ENCODE results near the gene PKD1.
A peak's percentile ranks its signal among the peaks of the same experiment; 100 is the strongest.
"Not testable (repeated sequence)": the region's sequence is repeated elsewhere in the genome, so short reads cannot be mapped to it uniquely, and the experiment has no call there.

PKD1 gene

DNA sequence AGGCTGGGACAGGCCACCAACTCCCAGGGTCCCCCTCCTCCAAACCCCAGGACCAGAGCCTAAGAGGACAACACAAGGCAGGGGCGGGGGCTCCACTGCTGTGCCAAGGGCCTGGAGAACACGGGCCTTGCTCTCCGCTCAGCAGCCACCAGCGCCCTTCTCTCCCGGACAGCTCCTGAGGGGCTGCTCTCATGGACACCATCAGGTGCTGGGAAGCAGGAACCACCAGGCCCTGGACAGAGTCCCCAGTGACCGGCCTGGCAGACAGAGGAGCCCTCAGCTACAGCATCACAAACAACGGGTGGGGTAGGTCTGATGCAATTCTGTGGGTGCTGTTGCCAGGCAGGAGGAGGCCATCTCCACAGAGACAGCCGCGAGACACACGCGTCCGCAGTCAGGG is 1.9 kb downstream of the PKD1 start:
- DNase-seq; in situ Hi-C loops (cut with MboI; ENCODE audit: low pct_unique_long_range_greater_than_20kb, low sequenced_read_pairs): not testable (repeated sequence)

DNA sequence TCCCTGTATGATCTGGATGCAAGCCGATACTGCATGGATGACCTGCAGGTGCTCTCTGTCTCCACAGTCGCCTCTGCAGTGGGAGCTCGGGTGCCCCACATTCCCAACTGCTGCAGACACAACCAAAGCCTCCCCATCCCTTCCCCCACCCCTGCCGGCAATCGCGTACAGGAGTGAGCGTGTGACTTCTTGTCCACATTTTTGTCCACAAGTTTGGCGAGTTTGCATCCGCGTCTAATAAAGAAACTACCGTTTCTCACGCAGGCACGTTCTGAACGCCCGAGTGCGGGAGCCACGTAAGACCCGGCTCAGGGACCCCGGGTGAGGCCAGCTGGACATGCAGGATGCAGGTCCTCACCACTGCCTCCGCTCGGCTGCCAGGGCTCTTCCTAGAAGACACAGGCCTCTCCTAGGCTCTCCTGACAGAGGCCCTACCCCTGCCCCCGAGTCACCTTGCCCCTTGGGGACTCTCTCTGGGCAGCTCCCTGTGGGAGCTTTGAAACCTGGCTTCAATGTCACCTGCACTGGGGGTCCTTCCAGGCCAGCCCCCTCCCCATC is 5.7 kb downstream of the PKD1 start:
- in situ Hi-C loops (cut with MboI; ENCODE audit: low pct_unique_long_range_greater_than_20kb, low sequenced_read_pairs); DNase-seq: not testable (repeated sequence)

DNA sequence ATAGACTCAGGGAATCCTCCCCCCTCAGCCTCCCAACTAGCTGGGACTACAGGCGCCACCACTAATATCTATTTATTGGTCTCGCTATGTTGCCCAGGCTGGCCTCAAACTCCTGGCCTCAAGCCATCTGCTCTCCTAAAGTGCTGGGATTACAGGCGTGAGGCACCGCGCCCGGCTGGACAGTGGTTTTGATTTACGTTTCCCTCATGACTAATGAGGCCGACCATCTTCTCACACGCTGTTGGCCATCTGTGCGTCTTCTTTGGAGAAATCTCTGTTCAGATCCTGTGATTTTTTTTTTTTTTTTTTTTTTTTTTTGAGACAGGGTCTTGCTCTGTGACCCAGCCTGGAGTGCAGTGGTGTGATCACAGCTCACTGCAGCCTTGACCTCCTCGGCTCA is 6.4 kb downstream of the PKD1 start:
- DNase-seq; in situ Hi-C loops (cut with MboI; ENCODE audit: low pct_unique_long_range_greater_than_20kb, low sequenced_read_pairs): not testable (repeated sequence)

DNA sequence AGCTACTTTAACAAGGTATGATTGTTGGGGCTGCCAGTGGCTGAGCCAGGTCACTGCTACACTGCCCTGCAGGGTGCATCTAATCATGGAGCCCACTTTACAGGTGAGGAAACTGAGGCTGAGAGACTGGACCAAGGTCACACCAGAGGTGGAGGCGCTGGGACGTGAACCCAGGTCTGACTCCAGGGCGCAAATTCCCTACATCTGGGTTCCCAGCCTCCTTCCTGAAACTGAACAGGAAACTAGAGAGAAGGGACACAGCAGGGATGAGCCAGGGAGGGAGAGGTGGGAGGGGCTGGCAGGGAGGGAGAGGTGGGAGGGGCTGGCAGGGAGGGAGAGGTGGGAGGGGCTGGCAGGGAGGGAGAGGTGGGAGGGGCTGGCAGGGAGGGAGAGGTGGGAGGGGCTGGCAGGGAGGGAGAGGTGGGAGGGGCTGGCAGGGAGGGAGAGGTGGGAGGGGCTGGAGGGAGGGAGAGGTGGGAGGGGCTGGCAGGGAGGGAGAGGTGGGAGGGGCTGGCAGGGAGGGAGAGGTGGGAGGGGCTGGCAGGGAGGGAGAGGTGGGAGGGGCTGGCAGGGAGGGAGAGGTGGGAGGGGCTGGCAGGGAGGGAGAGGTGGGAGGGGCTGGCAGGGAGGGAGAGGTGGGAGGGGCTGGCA is 7.9 kb downstream of the PKD1 start:
- in situ Hi-C loops (cut with MboI; ENCODE audit: low pct_unique_long_range_greater_than_20kb, low sequenced_read_pairs), result not testable (repeated sequence)
- DNase-seq, result peak; percentile 42

DNA sequence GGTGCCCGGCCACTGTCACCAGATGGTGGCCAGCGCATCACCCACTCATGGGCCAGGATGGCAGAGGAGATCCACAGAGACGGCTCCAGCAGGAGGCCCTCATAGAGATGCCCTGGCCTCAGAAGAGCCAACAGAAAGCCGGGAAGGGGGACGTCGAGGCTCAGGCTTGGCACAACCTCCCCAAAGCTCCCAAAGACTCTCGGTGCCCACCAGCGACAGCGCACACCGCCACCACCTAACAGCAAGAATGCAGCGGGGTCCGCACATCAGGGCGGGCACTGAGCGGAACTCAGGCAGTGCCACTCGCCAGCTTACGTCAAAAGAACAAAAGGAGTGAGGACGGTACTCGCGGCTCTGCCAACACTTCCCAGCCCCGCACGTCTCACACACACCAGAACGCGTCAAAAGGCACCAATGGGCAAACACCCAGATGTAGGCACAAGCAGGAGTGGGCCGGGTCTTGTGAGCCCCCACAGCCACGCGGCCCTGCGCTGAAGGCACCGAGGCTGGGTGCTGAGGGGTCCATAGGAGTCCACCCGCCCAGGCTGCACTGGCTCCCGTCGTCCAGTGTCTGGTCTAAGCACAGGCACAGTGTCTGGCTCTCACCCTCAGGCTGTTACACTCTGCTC is 8.7 kb downstream of the PKD1 start:
- DNase-seq; in situ Hi-C loops (cut with MboI; ENCODE audit: low pct_unique_long_range_greater_than_20kb, low sequenced_read_pairs): not testable (repeated sequence)

DNA sequence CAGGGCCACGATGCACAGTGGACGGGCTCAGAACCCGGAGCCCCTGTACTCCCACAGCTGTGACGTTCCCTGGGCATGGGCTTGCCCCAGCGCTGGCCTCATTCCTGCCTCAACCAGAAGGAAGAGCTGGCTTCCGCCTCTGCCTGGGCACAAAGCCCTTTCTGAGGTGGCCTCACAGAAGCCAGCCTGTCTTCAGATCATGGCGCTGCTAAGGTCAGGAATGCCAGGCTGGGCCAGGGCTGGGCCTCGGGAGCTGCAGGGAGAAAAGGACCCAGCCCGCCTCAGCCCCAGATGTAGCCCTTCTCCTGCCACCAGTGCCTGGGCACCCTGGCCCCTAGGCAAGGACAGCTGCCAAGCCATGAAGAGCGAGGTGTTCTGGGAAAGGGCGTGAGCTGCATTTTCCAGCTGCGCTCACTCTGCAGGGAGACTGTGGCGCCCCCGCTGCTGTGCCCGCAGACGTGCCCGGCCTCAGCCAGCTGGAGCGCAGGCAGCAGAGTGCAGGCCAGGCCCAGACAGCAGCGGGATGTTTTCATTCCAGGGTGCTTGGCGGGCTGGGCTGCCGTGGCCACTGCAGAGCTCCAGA is 9.4 kb downstream of the PKD1 start:
- in situ Hi-C loops (cut with MboI; ENCODE audit: low pct_unique_long_range_greater_than_20kb, low sequenced_read_pairs); DNase-seq: not testable (repeated sequence)

DNA sequence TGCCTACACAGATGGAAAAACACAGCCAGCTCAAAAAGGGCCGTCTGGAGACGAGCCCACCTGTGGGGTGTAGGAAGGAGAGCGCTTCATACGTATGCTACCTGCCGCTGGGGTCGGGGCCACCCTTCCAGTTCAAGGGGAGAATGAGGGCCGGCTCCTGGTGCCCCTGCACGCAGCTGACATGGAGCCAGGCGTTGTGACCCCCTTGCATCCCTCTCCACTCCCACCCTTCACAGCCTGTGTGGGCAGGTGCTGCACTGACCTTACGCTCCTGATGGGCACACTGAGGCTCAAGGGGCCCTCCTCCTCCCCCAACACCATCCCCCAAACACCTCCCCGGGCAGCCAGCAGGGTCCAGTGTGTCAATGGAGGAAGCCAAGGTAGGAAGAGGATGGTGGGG is 10.1 kb downstream of the PKD1 start:
- DNase-seq; in situ Hi-C loops (cut with MboI; ENCODE audit: low pct_unique_long_range_greater_than_20kb, low sequenced_read_pairs): not testable (repeated sequence)

DNA sequence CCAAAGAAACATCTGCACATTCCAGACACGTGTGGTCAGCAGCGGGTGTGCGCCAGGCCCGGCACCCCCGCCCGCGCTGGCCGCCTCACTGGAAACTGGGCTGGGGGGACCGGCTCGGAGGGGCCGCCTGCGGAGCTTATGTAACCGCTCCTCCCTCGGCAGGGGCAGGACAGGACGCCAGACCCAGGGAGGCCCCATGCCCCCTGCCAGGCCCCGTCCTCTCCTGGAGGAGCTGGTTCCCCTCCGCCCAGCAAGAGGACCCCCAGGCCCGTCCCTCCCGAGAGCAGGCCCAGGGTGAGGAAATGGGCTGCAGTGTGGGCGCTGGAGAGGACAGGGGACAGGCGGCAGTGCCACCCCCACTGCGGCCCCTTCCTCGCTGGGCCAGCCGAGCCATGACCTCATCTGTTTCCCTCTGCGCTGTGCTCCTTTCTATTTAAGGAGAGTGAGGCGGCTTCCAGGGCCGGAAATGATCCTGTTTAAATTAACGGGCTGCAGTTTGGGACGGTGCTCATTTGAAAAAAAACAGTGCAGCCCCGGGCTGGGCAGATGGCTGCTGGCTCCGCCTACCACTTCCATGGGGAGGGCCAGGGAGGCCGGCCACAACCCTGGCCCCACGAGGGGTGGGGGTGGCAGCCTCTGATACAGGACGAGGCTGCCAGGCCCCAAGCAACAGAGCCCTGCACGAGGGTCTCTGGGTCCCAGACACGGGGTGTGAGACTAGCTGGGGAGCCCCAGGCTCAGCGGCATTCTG is 10.8 kb downstream of the PKD1 start:
- peak; percentile 89 for DNase-seq
- in situ Hi-C loops (cut with MboI; ENCODE audit: low pct_unique_long_range_greater_than_20kb, low sequenced_read_pairs), result not testable (repeated sequence)

DNA sequence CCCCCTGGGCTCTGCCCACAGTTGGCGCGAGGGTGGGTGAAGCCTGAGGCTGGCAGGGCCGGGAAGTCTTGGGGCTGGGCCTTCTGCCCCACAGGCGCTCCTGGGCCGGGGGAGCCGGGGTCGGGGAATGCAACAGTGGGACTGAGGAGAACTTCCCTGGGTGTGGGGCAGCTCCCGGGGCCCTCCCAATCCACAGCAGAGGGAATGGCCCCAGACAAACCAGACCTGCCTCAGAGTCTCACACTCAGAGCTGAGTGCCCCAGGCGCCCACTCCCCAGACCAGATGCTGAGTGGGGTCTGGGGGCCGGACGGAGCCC is 11.4 kb downstream of the PKD1 start:
- DNase-seq; in situ Hi-C loops (cut with MboI; ENCODE audit: low pct_unique_long_range_greater_than_20kb, low sequenced_read_pairs): not testable (repeated sequence)

DNA sequence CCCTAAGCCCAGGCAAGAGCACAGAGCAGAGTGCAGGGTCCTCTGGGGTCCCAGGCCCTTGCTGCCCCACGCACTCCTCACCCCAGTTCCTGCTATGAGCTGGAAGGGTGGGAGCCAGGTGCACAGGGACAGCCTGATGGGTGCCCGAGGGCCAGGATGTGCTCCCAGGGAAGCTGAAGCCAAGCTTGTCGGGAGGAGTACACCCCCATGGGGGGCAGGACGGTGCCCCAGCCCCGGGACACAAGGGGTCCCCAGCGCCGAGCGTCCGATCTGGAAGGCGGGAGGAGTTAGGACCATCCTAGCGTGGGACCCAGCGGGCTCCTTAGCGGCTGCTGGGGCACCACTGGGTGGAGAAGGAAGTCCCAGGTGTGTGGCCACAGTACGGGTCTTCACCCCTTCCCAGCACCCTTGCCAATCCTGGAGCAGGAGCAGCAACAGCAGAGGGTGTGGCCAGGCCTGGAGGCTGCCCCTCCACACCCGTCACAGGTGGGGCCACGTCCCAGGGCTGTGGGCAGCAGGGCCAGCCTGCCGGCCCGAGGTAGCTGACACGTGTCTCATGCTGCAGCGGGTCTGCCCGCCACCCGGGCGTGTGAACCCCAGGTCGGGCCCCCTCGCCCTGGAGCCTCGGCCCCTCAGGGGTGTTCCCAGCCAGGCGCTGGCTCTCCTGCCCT is 11.9 kb downstream of the PKD1 start:
- DNase-seq; in situ Hi-C loops (cut with MboI; ENCODE audit: low pct_unique_long_range_greater_than_20kb, low sequenced_read_pairs): not testable (repeated sequence)

DNA sequence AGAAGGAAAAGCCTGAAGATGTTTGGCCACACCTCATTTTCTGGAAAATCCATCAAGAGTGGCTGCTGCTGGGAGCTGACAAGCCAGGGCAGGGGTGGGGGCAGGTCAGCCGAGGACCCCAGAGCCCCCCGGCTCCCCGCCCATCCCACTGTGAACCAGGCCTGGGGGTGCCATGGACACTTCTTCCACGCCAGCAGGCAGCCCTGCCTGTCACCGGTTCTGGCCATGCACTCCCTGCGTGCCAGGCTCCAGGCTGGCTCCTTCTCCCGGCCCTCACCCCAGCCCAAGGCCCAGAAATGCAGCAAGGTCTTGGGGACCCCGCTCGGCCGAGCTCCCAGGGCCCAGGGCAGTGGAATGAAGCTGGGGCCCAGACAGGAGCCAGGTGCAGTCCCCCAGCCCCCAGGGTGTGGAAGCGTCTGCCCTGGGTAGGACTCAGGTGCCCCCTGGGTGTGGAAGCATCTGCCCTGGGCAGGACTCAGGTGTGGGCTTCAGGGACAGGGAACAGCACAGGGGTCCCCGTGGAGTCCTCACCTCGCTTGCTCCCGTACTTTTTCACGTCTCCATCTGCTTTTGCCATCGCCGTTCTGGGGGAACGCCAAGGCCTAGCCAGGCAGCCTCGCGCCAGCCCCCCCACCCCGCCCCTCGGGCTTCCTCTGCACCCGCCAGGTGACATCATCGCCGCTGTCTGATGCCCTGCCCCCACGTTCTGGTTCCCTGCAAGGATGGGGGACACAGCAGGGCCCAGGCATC is 12.6 kb downstream of the PKD1 start:
- DNase-seq; in situ Hi-C loops (cut with MboI; ENCODE audit: low pct_unique_long_range_greater_than_20kb, low sequenced_read_pairs): not testable (repeated sequence)

DNA sequence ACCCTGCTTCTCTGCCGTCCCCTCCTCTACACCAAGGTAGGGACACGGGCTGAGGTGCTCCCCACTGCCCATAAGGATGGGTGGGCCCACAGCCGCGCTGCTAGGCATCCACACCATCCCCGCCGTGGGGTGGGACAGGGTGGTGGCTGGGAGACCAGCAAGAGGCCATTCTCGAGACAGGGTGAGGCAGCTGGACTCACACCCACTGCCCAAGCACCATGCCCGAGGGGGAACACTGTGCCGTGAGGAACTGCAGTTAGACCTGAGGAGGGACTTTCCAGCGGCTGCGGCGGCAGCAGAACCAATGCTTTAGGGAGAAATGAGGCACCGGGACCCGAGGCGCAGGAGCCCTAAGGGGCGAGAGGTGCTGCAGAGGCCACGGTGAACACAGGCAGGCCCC is 13.3 kb downstream of the PKD1 start:
- DNase-seq, result no peak
- in situ Hi-C loops (cut with MboI; ENCODE audit: low pct_unique_long_range_greater_than_20kb, low sequenced_read_pairs), result no loop called here

DNA sequence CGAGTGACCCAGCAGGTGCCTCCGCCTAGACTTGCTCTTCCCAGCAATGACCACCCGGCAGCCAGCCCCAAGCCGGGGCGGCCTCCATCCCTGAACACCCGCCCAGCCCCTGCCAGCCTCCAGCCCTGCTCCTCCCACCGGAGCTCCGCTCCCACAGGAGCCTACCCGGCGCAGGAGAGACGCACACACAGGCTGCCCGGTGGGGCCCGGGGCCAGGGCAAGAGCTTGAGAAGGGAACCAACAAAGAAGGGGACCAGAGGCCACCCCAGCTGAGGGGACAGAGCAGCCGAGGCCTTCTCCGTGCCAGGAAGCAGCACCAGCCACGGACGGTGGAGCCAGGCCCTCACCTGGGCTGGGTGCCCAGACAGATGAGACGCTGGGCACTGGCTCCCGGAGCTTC is 13.8 kb downstream of the PKD1 start:
- in situ Hi-C loops (cut with MboI; ENCODE audit: low pct_unique_long_range_greater_than_20kb, low sequenced_read_pairs), result no loop called here
- no peak for DNase-seq

DNA sequence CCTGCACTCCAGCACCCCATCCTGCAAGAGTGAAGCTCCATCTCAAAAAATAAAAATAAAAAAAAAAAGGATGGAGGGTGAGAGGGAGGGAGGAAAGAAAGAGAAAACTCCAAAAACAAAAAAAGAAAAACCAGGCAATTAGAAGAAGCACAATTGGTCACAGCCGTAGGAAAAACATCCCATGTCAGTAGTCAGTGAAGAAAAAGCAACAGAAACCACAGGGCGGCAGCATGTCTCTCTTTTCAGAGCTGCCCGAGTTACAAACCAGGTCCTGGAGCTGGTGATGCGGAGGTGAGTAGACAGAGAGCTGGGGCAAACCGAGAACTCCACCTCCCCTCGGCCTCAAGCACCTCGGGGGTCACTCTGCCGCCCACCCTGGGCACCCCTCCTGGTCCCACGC is 14.4 kb downstream of the PKD1 start:
- in situ Hi-C loops (cut with MboI; ENCODE audit: low pct_unique_long_range_greater_than_20kb, low sequenced_read_pairs), result not testable (repeated sequence)
- peak; percentile 32 for DNase-seq

DNA sequence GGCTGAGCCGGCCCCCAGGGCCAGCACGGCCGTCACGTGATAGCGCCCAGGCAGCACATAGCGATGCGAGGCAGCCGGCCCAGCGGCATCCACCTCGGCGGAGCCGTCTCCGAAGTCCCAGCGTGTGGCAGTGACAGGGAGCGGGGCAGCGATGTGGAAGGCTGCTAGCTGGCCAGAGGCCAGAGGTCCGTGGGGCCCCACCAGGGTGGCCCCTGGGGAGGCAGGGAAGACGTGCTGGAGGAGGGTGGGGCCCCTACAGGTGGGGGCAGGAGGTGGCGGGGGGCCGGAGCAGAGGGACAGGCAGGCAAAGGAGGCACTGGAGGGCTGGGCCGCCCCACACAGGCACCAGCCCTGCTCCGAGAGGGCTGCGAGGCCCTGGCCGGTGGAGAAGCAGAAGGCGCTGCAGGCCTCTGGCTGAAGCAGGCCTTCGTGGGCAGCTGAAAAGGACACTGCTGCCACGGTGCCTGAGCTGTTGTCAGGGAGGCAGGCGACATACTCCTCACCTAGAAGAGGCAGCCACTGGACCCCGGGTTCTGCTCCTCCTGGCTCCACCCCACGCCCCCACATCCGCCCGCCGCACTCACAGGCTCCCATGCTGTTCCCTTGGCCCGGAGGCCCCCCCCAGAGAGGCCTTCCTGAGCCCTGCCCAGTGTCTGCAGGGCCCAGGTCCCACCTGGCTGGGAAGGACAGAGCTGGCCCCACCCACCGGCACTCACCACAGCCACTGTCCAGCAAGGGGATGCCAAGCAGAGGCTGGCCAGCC is 17.6 kb downstream of the PKD1 start:
- DNase-seq; in situ Hi-C loops (cut with MboI; ENCODE audit: low pct_unique_long_range_greater_than_20kb, low sequenced_read_pairs): not testable (repeated sequence)

DNA sequence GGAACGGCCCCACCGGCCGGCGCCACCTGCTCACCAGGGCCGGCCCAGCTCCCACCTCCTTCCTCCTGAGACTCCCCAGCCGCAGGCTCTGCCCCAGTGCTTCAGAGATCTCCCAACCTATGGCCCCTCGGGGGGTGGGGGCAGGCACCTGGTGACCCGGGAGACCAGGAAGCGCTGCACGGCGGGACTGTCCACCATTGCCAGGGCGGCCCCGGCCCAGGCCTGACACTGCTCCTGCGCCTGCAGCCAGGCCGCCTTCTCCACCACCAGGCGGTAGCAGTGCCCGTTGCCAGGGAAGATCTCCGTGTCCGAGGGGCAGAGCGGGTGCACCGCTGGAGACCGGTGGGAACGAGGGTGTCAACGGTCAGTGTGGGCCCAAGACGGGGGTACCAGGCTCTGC is 18.4 kb downstream of the PKD1 start:
- in situ Hi-C loops (cut with MboI; ENCODE audit: low pct_unique_long_range_greater_than_20kb, low sequenced_read_pairs); DNase-seq: not testable (repeated sequence)

DNA sequence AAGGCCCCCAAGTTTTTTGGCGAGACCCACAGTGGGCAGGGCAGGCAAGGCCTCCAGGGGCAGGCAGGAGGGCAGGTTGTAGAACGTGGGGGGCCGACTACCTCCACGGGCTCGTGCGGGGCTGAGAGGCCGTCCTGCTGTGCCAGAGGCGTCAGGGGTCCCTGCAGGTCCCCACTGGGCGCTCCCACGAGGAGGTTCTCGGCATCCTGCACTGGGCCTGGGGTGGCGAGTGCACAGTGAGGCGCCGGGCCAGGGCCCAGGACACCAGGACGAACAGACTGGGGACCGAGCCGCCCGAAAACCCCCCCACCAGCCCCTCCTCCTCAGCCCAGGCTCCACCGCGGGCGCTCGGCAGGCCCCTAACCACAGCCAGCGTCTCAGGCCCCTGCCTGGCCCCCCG is 19.3 kb downstream of the PKD1 start:
- in situ Hi-C loops (cut with MboI; ENCODE audit: low pct_unique_long_range_greater_than_20kb, low sequenced_read_pairs); DNase-seq: not testable (repeated sequence)

DNA sequence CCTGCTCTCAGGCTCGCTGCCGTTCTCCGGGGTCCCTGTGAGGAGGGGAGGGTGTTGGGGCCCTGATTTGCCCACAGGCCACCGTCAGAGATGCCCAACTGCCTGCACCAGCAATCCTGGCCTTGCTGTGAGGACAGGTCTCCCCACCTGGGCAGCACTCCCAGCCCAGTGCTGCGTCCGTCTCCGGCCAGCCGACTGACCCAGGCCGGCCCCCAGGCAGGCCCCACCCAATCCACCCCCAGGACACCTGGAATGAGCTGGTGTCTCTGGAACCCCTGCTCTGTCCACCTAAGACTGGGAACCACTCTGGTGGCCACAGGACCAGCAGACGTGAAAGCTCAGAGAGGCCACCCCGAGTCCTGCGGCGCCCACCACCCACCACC is 20.1 kb downstream of the PKD1 start:
- in situ Hi-C loops (cut with MboI; ENCODE audit: low pct_unique_long_range_greater_than_20kb, low sequenced_read_pairs), result no loop called here
- no peak for DNase-seq

Data from KBM-7 (cell line).